Stomach (tissue), 9 donors: Measurements from ENCODE around the gene KRTAP1-3. TPM values are rescaled to one million over a fixed set of nuclear protein-coding genes. Genes with fewer than 3 reads are reported as not detected.

ENCODE experiments used
- DNase-seq, 2 donors: peaks; one replicate each; pipeline versions ENCODE4 v3.0.0 to v3.0.0-alpha.2; 2013 to 2019
- H3K27ac ChIP-seq, 5 donors: fragments of 200-600 bp in 4 of 5; sonication (generic) in 4 of 5; one replicate each; pipeline ENCODE4 v1.5.1; 2013 to 2019; ENCODE audit warnings: mild to moderate bottlenecking in 1 of 5, moderate library complexity in 1 of 5
- H3K27me3 ChIP-seq, 3 donors: fragments of 200-600 bp; sonication (generic); one replicate each; pipeline ENCODE4 v1.5.1; 2017 to 2019; ENCODE audit warnings: mixed run types in 1 of 3
- H3K36me3 ChIP-seq, 4 donors: fragments of 200-600 bp; sonication (generic); 1 replicate in 3 of 4; 2 replicates in 1 of 4; pipeline ENCODE4 v1.5.1; 2016 to 2019
- H3K4me1 ChIP-seq, 4 donors: fragments of 200-600 bp; sonication (generic); one replicate each; pipeline ENCODE4 v1.5.1; 2016 to 2019
- H3K4me3 ChIP-seq, 4 donors: fragments of 200-600 bp; sonication (generic) in 3 of 4; one replicate each; pipeline ENCODE4 v1.5.1; 2016 to 2019; ENCODE audit warnings: mild to moderate bottlenecking in 1 of 4
- H3K9me3 ChIP-seq, 4 donors: fragments of 200-600 bp; sonication (generic); one replicate each; pipeline ENCODE4 v1.5.1; 2016 to 2019
- EP300 ChIP-seq: sonication (generic); formaldehyde crosslinking; IDR thresholded peaks from one replicate; pipeline ENCODE4 v1.6.1; 2017; ENCODE audit warnings: antibody characterized with exemption
- POLR2A ChIP-seq, 4 donors: fragments of 450-650 bp; IDR thresholded peaks; one replicate each; pipeline ENCODE4 v1.6.1; 2016; ENCODE audit warnings: antibody characterized with exemption in 4 of 4, control low read depth in 2 of 4, mild to moderate bottlenecking in 1 of 4, moderate library complexity in 1 of 4
- POLR2AphosphoS5 ChIP-seq, 3 donors: sonication (generic); formaldehyde crosslinking; IDR thresholded peaks; one replicate each; pipeline ENCODE4 v1.6.1; 2016; ENCODE audit warnings: antibody characterized with exemption in 3 of 3
- WGBS, 5 donors: extraction: QIAGEN DNeasy Blood & Tissue Kit in 3 of 5; methylation state at CpG; one replicate each; pipeline versions ENCODE4 v1.1.5 to v1.1.7; 2013 to 2018; 5-methylcytosine and 5-hydroxymethylcytosine counted together
- intact Hi-C: fragments of 100-400 bp; cut with DNase I; formaldehyde crosslinking; loops from one replicate; pipeline ENCODE4 v1.15.1; 2023; ENCODE audit warnings: low total_unique reads
- polyA plus RNA-seq, 3 donors: library from polyadenylated mRNA; stranded (reverse); fragments of 200-250 nt; gene quantifications; one replicate each; pipeline ENCODE4 v1.2.3, GENCODE V29; 2013
- total RNA-seq, 5 donors: library from RNA; depleted of rRNA; stranded (reverse); fragments of >200 nt; gene quantifications; one replicate each; pipeline versions ENCODE4 v1.1.0 to v1.2.3, GENCODE V29; 2014 to 2016
- TF ChIP-seq, protein P1 (sequence below), 7 experiments: fragments of 450-650 bp in 4 of 7; fragments of 200-600 bp in 3 of 7; sonication (generic) in 3 of 7; IDR thresholded peaks; one replicate each; pipeline ENCODE4 v1.5.1; 2016 to 2019; ENCODE audit warnings: antibody characterized with exemption in 7 of 7, control low read depth in 2 of 7, mild to moderate bottlenecking in 1 of 7
- donor health status: healthy with polysubstance abuse.
- donor health status: Bipolar disorder and iron deficiency.
- donor health status: healthy.

Gene KRTAP1-3
- total and polyA plus RNA-seq, 8 donors = not detected

DNA sequence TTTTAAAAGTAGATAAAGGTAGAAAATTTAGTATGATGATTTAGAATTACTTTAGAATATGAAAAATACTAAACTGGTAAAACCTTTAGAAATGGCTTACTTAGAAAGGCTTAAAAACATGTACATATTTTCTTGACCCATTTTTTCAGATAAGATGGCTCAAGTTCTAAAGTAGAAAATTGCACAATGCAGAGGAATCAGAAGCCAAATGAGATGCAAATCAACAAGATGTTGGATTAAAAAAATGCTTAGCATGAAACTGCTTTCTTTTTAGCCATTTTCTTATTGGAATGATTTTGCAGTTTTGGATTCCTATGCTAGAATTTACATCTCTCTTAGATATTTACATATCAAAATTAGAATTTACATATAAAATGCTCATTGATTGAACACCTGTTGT, 24.2 kb downstream of the KRTAP1-3 start:
- intact Hi-C loops = no loop called here
- no peak overlapping the region for H3K4me3 ChIP-seq
- H3K27ac ChIP-seq = no peak overlapping the region
- H3K36me3 ChIP-seq = no peaks in the 10 kb centered on the region
- no peaks in the 10 kb centered on the region for H3K4me1 ChIP-seq
- H3K9me3 ChIP-seq = no peaks in the 10 kb centered on the region
- TF ChIP-seq EP300 (no peak), POLR2A (IDR thresholded peaks at IDR 0.05) (no peak), POLR2AphosphoS5 (IDR thresholded peaks at IDR 0.05) (no peak)
- TF ChIP-seq, protein P1, sequence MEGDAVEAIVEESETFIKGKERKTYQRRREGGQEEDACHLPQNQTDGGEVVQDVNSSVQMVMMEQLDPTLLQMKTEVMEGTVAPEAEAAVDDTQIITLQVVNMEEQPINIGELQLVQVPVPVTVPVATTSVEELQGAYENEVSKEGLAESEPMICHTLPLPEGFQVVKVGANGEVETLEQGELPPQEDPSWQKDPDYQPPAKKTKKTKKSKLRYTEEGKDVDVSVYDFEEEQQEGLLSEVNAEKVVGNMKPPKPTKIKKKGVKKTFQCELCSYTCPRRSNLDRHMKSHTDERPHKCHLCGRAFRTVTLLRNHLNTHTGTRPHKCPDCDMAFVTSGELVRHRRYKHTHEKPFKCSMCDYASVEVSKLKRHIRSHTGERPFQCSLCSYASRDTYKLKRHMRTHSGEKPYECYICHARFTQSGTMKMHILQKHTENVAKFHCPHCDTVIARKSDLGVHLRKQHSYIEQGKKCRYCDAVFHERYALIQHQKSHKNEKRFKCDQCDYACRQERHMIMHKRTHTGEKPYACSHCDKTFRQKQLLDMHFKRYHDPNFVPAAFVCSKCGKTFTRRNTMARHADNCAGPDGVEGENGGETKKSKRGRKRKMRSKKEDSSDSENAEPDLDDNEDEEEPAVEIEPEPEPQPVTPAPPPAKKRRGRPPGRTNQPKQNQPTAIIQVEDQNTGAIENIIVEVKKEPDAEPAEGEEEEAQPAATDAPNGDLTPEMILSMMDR (IDR thresholded peaks at IDR 0.05) = no peak
- no peaks in the 10 kb centered on the region for H3K27me3 ChIP-seq
- DNase-seq = no peak

DNA sequence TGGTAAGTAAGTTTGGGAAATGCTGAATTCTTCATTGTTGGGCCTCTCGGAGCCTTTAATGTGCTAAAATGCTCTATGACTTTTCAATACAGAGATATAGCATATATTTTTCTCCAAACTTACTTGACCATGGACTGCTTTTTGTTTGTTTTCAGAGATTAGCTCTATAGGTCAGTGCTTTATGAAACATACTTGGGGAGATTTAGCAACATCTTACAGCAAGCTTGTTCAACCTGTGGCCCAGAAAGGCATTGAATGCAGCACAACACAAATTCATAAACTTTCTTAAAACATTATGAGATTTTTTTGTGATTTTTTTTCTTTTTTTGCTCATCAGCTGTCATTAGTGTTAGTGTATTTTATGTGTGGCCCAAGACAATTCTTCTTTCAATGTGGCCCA, 24.7 kb downstream of the KRTAP1-3 start:
- Histone ChIP-seq H3K4me1 (no peaks in the 10 kb centered on the region), H3K27me3 (no peaks in the 10 kb centered on the region), H3K9me3 (no peaks in the 10 kb centered on the region), H3K27ac (no peak overlapping the region), H3K4me3 (no peak overlapping the region), H3K36me3 (no peaks in the 10 kb centered on the region)
- intact Hi-C loops = no loop called here
- 58 to 76% (median 62%) methylated on average over 1 of the region's 1 CpG for WGBS, 5 donors
- TF ChIP-seq, protein P1 (IDR thresholded peaks at IDR 0.05) = no peak
- no peak for TF ChIP-seq EP300
- no peak for TF ChIP-seq POLR2AphosphoS5 (IDR thresholded peaks at IDR 0.05)
- no peak for TF ChIP-seq POLR2A (IDR thresholded peaks at IDR 0.05)
- no peak for DNase-seq

GRCh38 chr17:41009301-41009760, 25.3 kb downstream of the KRTAP1-3 start:
- no peaks in the 10 kb centered on the region for H3K27me3 ChIP-seq
- DNase-seq = no peak
- no peak overlapping the region for H3K27ac ChIP-seq
- WGBS, 5 donors = 22 to 41% (median 29%) methylated on average over 4 of the region's 4 CpGs
- H3K4me3 ChIP-seq = no peak overlapping the region
- no peaks in the 10 kb centered on the region for H3K36me3 ChIP-seq
- intact Hi-C loops = no loop called here
- H3K4me1 ChIP-seq = no peaks in the 10 kb centered on the region
- no peaks in the 10 kb centered on the region for H3K9me3 ChIP-seq
- no peak for TF ChIP-seq EP300
- TF ChIP-seq, protein P1 (IDR thresholded peaks at IDR 0.05) = no peak
- TF ChIP-seq POLR2A (IDR thresholded peaks at IDR 0.05) = no peak
- TF ChIP-seq POLR2AphosphoS5 (IDR thresholded peaks at IDR 0.05) = no peak

DNA sequence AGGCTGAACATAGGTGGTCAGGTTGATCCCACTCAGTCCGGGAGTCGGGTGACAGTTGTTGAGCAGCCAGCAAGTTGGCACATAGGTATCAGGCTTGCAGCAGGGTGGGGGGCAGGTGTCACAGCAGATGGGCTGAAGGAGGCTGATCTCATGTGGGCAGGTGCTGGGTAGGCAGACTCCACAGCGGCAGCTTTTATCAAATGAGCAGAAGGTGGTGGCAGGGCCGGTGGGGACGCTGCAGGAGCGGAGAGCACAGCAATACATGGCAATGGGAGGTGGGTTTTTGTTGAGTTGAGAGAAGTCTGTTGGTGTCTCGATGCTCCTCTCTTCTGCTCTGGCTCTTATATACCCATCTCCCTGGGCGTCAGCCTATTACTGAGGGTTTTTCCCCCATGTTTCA, 25.9 kb downstream of the KRTAP1-3 start, which contains the start of gene KRTAP3-1:
KRTAP3-1 (minus strand) TSS at position 318 of the 400 bp plus-strand sequence; CDS start at position 264, 54 bp downstream.
- intact Hi-C loops = no loop called here
- Histone ChIP-seq H3K4me1 (no peaks in the 10 kb centered on the region), H3K9me3 (no peaks in the 10 kb centered on the region), H3K36me3 (no peaks in the 10 kb centered on the region), H3K4me3 (no peak within 1 kb of the TSS), H3K27me3 (no peaks in the 10 kb centered on the region), H3K27ac (no peak within 1 kb of the TSS)
- TF ChIP-seq, protein P1 (IDR thresholded peaks at IDR 0.05) = no peak
- TF ChIP-seq POLR2AphosphoS5 (IDR thresholded peaks at IDR 0.05) = no peak
- no peak for TF ChIP-seq POLR2A (IDR thresholded peaks at IDR 0.05)
- TF ChIP-seq EP300 = no peak
- DNase-seq = peak in 1 of 2 donors; percentile 10
- 69 to 81% (median 75%) methylated on average over 4 to 8 of the region's 8 CpGs for WGBS, 5 donors
